NCI-H460 (cell line): Measurements from ENCODE around the gene LMO2. TPM values are rescaled to one million over a fixed set of nuclear protein-coding genes. Genes with fewer than 3 reads are reported as not detected.
A peak's percentile ranks its signal among the peaks of the same experiment; 100 is the strongest.
"Not testable (repeated sequence)": the region's sequence is repeated elsewhere in the genome, so short reads cannot be mapped to it uniquely, and the experiment has no call there.

ENCODE experiments used
- DNase-seq: peaks from one replicate; pipeline ENCODE4 v3.0.0-alpha.2; 2016; ENCODE audit warnings: low read depth; ENCODE audit errors: extremely low read depth
- total RNA-seq: library from RNA; depleted of rRNA; stranded (reverse); fragments of >200 nt; shearing (Covaris generic); gene quantifications from 2 replicates; pipeline ENCODE4 v1.2.3, GENCODE V29; 2014; rRNA removed

Gene LMO2
- total RNA-seq, 1 experiment from 2014 or later: 0.20 TPM

GRCh38 chr11:33829430-33830141 is 62.3 kb downstream of the LMO2 start:
- DNase-seq: peak; percentile 59

DNA sequence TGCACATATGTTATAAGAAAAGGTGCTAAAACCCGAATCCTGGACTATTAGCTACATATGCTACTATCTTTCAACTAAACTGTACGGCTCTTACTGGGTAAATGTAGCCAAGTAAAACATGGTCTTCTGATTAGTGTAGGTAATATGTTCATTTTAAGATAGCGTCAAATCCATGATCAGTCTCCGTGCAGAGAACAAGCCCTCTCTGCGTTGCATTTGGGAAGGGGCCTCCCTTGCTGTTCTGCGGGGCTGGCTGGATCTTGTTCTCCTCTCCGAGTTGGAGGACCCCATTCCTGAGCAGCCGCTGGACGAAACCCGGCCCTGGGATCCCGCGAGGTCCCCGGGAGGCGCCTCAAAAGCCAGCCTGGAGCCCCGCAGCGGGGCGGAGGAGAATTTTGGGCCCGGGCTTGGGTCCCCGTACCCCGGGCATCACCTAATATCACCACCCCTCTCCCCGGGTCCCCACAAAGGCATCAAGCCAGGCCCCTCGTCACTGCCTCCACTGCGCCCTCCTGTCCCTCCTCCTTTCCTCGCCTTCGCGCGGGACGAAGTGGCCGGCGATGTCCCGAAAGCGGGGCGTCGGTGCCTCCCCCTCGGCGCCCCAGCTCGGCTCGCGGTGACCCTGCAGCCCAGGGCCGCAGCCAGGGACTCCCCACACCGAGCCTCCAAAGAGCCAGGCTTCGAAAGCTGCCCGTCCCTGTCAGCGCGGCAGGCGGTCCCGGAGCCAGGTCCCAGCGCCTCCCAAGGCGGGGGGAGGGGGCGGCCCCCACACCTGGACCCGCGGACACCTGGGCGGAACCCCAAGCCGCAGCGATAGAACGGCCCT is 63.1 kb downstream of the LMO2 start:
- DNase-seq: no peak

GRCh38 chr11:33827206-33827605 is 64.7 kb downstream of the LMO2 start:
- DNase-seq: no peak

DNA sequence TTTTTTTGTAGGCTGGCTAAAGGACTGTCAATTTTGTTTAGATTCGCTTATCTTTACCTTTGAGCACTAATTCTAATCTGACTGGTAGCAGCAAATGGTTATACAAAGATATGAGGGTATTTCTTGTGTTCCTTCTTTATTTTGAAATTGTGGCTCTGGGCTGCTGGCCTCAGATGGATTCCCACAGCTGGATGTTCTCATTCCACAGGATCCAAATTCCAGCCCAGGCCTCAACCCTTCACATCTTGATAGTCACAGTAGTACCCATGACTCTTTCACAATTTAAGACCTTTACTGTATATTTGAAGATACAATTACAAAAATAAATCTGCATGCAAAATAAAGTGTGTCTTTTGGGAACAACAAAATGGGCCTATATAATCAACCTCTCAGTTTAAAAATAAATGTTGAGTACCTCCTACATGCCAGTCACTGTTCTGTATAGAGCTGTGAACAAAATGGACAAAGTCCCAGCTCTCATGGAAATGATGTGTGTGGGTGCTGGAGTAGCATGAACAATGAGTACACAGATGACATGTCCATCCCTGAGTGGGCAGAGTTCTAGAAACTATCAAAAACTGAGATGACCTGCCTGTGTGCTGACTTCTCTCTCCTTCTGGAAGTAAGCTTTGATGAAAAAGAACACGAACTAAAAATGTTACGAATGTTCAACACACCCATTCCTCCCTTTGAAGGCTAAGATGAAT is 65.9 kb downstream of the LMO2 start:
- no peak for DNase-seq

DNA sequence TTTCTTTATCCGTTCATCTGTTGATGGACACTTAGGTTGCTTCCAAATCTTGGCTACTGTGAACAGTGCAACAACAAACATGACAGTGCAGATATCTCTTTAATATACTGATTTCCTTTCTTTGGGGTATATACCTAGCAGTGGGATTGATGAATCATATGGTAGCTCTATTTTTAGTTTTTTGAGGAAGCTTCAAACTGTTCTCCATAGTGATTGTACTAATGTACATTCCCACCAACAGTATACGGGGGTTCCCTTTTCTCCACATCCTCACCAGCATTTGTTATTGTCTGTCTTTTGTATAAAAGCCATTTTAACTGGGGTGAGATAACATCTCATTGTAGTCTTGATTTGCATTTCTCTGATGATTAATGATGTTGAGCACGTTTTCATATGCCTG is 68.9 kb downstream of the LMO2 start:
- DNase-seq: not testable (repeated sequence)

DNA sequence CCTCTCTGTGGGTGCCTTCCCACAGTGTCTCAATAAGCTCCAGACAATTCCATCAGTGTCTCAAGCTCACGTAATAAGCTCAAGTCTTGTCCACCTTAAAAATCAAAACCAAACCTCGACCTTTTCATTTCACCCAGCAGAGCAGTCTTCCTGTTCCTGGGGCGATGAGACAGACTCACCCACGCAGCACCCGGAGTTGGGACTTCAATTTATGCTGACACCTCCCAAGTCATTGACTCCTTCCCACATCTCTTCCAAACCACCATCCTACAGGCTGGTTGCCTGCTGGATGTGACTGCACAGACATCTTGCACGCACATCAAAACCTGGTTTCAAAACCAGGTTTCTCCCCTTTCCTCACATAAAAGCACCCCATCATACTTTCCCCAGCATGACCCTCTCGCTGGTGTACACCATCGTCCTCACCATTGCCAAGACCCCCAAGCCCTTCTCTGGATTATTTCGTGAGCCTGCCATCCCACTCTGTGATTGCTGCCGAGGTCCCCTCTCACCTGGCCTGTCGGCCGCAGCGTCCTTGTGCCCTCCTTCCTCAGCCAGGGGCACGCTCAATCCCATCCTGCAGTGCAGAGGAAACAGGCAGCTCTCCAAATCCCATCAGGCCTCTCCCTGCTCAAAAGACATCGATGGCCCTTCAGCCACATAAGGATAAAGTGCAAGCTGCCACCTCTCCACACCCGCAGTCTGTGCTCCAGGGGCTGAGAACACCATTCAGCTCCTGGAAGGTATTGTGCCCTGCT is 72.4 kb downstream of the LMO2 start:
- no peak for DNase-seq

Other genes with a start within 250 kb of the LMO2 start
- gene C11orf91, start 191.2 kb downstream of the LMO2 start, total RNA-seq: not detected in 2 replicates
- gene CD59, start 155.7 kb downstream of the LMO2 start, total RNA-seq: 45.8 and 62.7 TPM in 2 replicates
- 19.8 and 21.5 TPM in 2 replicates for gene FBXO3, start 117.6 kb downstream of the LMO2 start, total RNA-seq
- 137 and 139 TPM in 2 replicates for gene CAPRIN1, start 159.7 kb upstream of the LMO2 start, total RNA-seq
- 33.0 and 35.8 TPM in 2 replicates for gene NAT10, start 213.6 kb upstream of the LMO2 start, total RNA-seq